Muscle of leg (tissue), 11 donors: ENCODE measurements around the gene DOK3. TPM values are rescaled to one million over a fixed set of nuclear protein-coding genes. Genes with fewer than 3 reads are reported as not detected.
A peak's percentile ranks its signal among the peaks of the same experiment; 100 is the strongest.

Experiments used
- DNase-seq: peaks from one replicate; pipeline ENCODE4 v3.0.0; 2013
- H3K27ac ChIP-seq: one replicate; pipeline ENCODE4 v1.5.1; 2013; ENCODE audit warnings: mild to moderate bottlenecking, low read length, control low read depth
- H3K27me3 ChIP-seq: one replicate; pipeline ENCODE4 v1.6.1; 2013; ENCODE audit warnings: low read length; ENCODE audit not compliant: control insufficient read depth, insufficient read depth
- H3K36me3 ChIP-seq: one replicate; pipeline ENCODE4 v1.6.1; 2013; ENCODE audit warnings: low read length; ENCODE audit not compliant: control insufficient read depth, insufficient read depth
- H3K4me1 ChIP-seq: one replicate; pipeline ENCODE4 v1.6.1; 2013; ENCODE audit warnings: low read length; ENCODE audit not compliant: control insufficient read depth, insufficient read depth
- H3K4me3 ChIP-seq: one replicate; pipeline ENCODE4 v1.5.1; 2013; ENCODE audit warnings: low read length, control low read depth
- H3K9me3 ChIP-seq: replicated peaks from 2 replicates; pipeline ENCODE4 v1.6.1; 2013; ENCODE audit warnings: low read depth, low read length; ENCODE audit not compliant: control insufficient read depth
- WGBS: methylation state at CpG from one replicate; pipeline ENCODE4 v1.1.5; 2013; ENCODE audit warnings: missing lambda C conversion rate; ENCODE audit not compliant: insufficient coverage; 5-methylcytosine and 5-hydroxymethylcytosine counted together
- polyA plus RNA-seq, 8 donors: library from polyadenylated mRNA; unstranded; fragments of 120-200 nt; gene quantifications; one replicate each; pipeline versions ENCODE4 v1.2.1 to v1.2.3, GENCODE V29; 2013; ENCODE audit warnings: inconsistent platforms in 1 of 8, low replicate concordance in 1 of 8; ENCODE audit not compliant: insufficient read length in 8 of 8, insufficient read depth in 1 of 8
- total RNA-seq: library from RNA; stranded (reverse); fragments of 120-200 nt; gene quantifications from one replicate; pipeline ENCODE4 v1.2.4, GENCODE V29; 2013

DOK3 gene
- total and polyA plus RNA-seq, 9 donors = 2.7 to 9.9 (median 6.3) TPM

- peaks cover 70% of the 10 kb centered on the region for H3K36me3 ChIP-seq
- H3K27me3 ChIP-seq = no peaks in the 10 kb centered on the region
- H3K4me3 ChIP-seq = peak overlapping the region; percentile 85
- H3K9me3 ChIP-seq = no peaks in the 10 kb centered on the region
- H3K4me1 ChIP-seq = peaks cover 26% of the 10 kb centered on the region
- no peak for DNase-seq
- H3K27ac ChIP-seq = no peak overlapping the region
- 88% methylated on average over 7 of the region's 7 CpGs for WGBS
These were observed 6.0 kb upstream of the DOK3 start for GRCh38 chr5:177515580-177515979.

GRCh38 chr5:177514541-177514940, 4.9 kb upstream of the DOK3 start:
- WGBS = 93% methylated on average over 10 of the region's 11 CpGs

GRCh38 chr5:177513500-177513899, 3.9 kb upstream of the DOK3 start:
- no peak overlapping the region for H3K27ac ChIP-seq
- H3K4me1 ChIP-seq = peaks cover 29% of the 10 kb centered on the region
- no peak for DNase-seq
- peaks cover 57% of the 10 kb centered on the region for H3K36me3 ChIP-seq
- no peak overlapping the region for H3K4me3 ChIP-seq
- H3K9me3 ChIP-seq = no peaks in the 10 kb centered on the region
- H3K27me3 ChIP-seq = no peaks in the 10 kb centered on the region
- 96% methylated on average over 15 of the region's 15 CpGs for WGBS

More at GRCh38 chr5:177514541-177514940, 4.9 kb upstream of the DOK3 start:
- H3K4me1 ChIP-seq = peaks cover 25% of the 10 kb centered on the region
- peaks cover 64% of the 10 kb centered on the region for H3K36me3 ChIP-seq
- no peak overlapping the region for H3K27ac ChIP-seq
- H3K9me3 ChIP-seq = no peaks in the 10 kb centered on the region
- DNase-seq = no peak
- H3K27me3 ChIP-seq = no peaks in the 10 kb centered on the region
- H3K4me3 ChIP-seq = no peak overlapping the region

- no peaks in the 10 kb centered on the region for H3K27me3 ChIP-seq
- no peak overlapping the region for H3K27ac ChIP-seq
- H3K9me3 ChIP-seq = no peaks in the 10 kb centered on the region
- H3K36me3 ChIP-seq = peaks cover 57% of the 10 kb centered on the region
- no peak for DNase-seq
- H3K4me3 ChIP-seq = no peak overlapping the region
- WGBS = 87% methylated on average over 15 of the region's 16 CpGs
- peaks cover 29% of the 10 kb centered on the region for H3K4me1 ChIP-seq
These were observed 3.2 kb upstream of the DOK3 start for GRCh38 chr5:177512736-177513380.

GRCh38 chr5:177511796-177512675, 2.4 kb upstream of the DOK3 start:
- H3K27me3 ChIP-seq = no peaks in the 10 kb centered on the region
- H3K9me3 ChIP-seq = no peaks in the 10 kb centered on the region
- peaks cover 62% of the 10 kb centered on the region for H3K36me3 ChIP-seq
- no peak overlapping the region for H3K27ac ChIP-seq
- no peak overlapping the region for H3K4me3 ChIP-seq
- WGBS = 95% methylated on average over 27 of the region's 34 CpGs
- H3K4me1 ChIP-seq = peaks cover 29% of the 10 kb centered on the region
- no peak for DNase-seq

- peaks cover 62% of the 10 kb centered on the region for H3K36me3 ChIP-seq
- H3K4me1 ChIP-seq = peaks cover 27% of the 10 kb centered on the region
- DNase-seq = no peak
- 90% methylated on average over 5 of the region's 5 CpGs for WGBS
- no peaks in the 10 kb centered on the region for H3K27me3 ChIP-seq
- no peak overlapping the region for H3K4me3 ChIP-seq
- no peaks in the 10 kb centered on the region for H3K9me3 ChIP-seq
- H3K27ac ChIP-seq = no peak overlapping the region
These were observed 1.6 kb upstream of the DOK3 start for GRCh38 chr5:177511181-177511580.

GRCh38 chr5:177510567-177511053, 984 bp upstream of the DOK3 start:
- no peak for DNase-seq
- H3K4me1 ChIP-seq = peaks cover 21% of the 10 kb centered on the region
- H3K9me3 ChIP-seq = no peaks in the 10 kb centered on the region
- H3K36me3 ChIP-seq = peaks cover 59% of the 10 kb centered on the region
- peak overlapping the region; percentile 64 for H3K27ac ChIP-seq
- 82% methylated on average over 15 of the region's 15 CpGs for WGBS
- H3K27me3 ChIP-seq = no peaks in the 10 kb centered on the region
- H3K4me3 ChIP-seq = no peak overlapping the region

GRCh38 chr5:177509991-177510566, 453 bp upstream of the DOK3 start:
- peaks cover 20% of the 10 kb centered on the region for H3K4me1 ChIP-seq
- H3K36me3 ChIP-seq = peaks cover 54% of the 10 kb centered on the region
- DNase-seq = no peak
- no peaks in the 10 kb centered on the region for H3K9me3 ChIP-seq
- no peak overlapping the region for H3K4me3 ChIP-seq
- peak overlapping the region; percentile 64 for H3K27ac ChIP-seq
- WGBS = 73% methylated on average over 10 of the region's 11 CpGs
- H3K27me3 ChIP-seq = no peaks in the 10 kb centered on the region

GRCh38 chr5:177508837-177509236, 789 bp downstream of the DOK3 start:
- H3K4me1 ChIP-seq = peaks cover 20% of the 10 kb centered on the region
- DNase-seq = no peak
- WGBS = 48% methylated on average over 6 of the region's 8 CpGs
- H3K4me3 ChIP-seq = peak overlapping the region; percentile 30
- H3K27me3 ChIP-seq = no peaks in the 10 kb centered on the region
- peaks cover 51% of the 10 kb centered on the region for H3K36me3 ChIP-seq
- H3K27ac ChIP-seq = peak overlapping the region; percentile 64
- no peaks in the 10 kb centered on the region for H3K9me3 ChIP-seq

- H3K4me1 ChIP-seq = peaks cover 20% of the 10 kb centered on the region
- H3K9me3 ChIP-seq = no peaks in the 10 kb centered on the region
- H3K27me3 ChIP-seq = no peaks in the 10 kb centered on the region
- no peak for DNase-seq
- 84% methylated on average over 26 of the region's 26 CpGs for WGBS
- H3K27ac ChIP-seq = no peak overlapping the region
- H3K4me3 ChIP-seq = peak overlapping the region; percentile 10
- peaks cover 47% of the 10 kb centered on the region for H3K36me3 ChIP-seq
These were observed 1.4 kb downstream of the DOK3 start for GRCh38 chr5:177508221-177508611.
